AML-193 (cell line): ENCODE results near the gene APBA2.

ENCODE experiments used
- DNase-seq, 2 experiments: peaks; one replicate each; lab custom pipeline; 2025; lab: John Stamatoyannopoulos, UW

Gene APBA2

GRCh38 chr15:29058903-29059539, 173.2 kb downstream of the APBA2 start:
- DNase-seq, result no peak

- DNase-seq, result no peak
These were observed 174.3 kb downstream of the APBA2 start for GRCh38 chr15:29059871-29060640.

- no peak for DNase-seq
These were observed 176.0 kb downstream of the APBA2 start for GRCh38 chr15:29061746-29062145.

GRCh38 chr15:29062179-29062591, 176.4 kb downstream of the APBA2 start:
- DNase-seq, result no peak

- no peak for DNase-seq
These were observed 176.9 kb downstream of the APBA2 start for GRCh38 chr15:29062626-29063025.

GRCh38 chr15:29063646-29064045, 177.9 kb downstream of the APBA2 start:
- no peak for DNase-seq

- DNase-seq, result no peak
These were observed 178.5 kb downstream of the APBA2 start for GRCh38 chr15:29064290-29064689.

- no peak for DNase-seq
These were observed 179.0 kb downstream of the APBA2 start for GRCh38 chr15:29064731-29065130.

- no peak for DNase-seq
These were observed 179.8 kb downstream of the APBA2 start for GRCh38 chr15:29065571-29065970.

GRCh38 chr15:29066310-29066709, 180.5 kb downstream of the APBA2 start:
- DNase-seq, result no peak

GRCh38 chr15:29066838-29067237, 181.1 kb downstream of the APBA2 start:
- no peak for DNase-seq

- DNase-seq, result no peak
These were observed 182.2 kb downstream of the APBA2 start for GRCh38 chr15:29067949-29068348.

GRCh38 chr15:29070471-29071231, 184.9 kb downstream of the APBA2 start:
- no peak for DNase-seq

- DNase-seq, result no peak
These were observed 185.6 kb downstream of the APBA2 start for GRCh38 chr15:29071232-29071881.

GRCh38 chr15:29071882-29072273, 186.1 kb downstream of the APBA2 start:
- DNase-seq, result no peak

- DNase-seq, result no peak
These were observed 186.7 kb downstream of the APBA2 start for GRCh38 chr15:29072444-29072843.

- DNase-seq, result no peak
These were observed 188.3 kb downstream of the APBA2 start for GRCh38 chr15:29074045-29074444.

- no peak for DNase-seq
These were observed 192.8 kb downstream of the APBA2 start for GRCh38 chr15:29078541-29078940.

- no peak for DNase-seq
These were observed 193.7 kb downstream of the APBA2 start for GRCh38 chr15:29079479-29079878.

GRCh38 chr15:29081781-29082180, 196.0 kb downstream of the APBA2 start:
- no peak for DNase-seq

GRCh38 chr15:29083161-29083560, 197.4 kb downstream of the APBA2 start:
- DNase-seq, result no peak

GRCh38 chr15:29083858-29084257, 198.1 kb downstream of the APBA2 start:
- DNase-seq, result no peak
